Mesendoderm (in vitro differentiated cells): ENCODE measurements around the gene AJM1.
"Not testable (repeated sequence)": the region's sequence is repeated elsewhere in the genome, so short reads cannot be mapped to it uniquely, and the experiment has no call there.

ENCODE experiments used
- DNase-seq: peaks from one replicate; pipeline ENCODE4 v3.0.0; 2013
- H2AK5ac ChIP-seq: 2 replicates; pipeline ENCODE4 v1.6.1; 2013; ENCODE audit warnings: low read length, inconsistent platforms
- H2BK120ac ChIP-seq: 2 replicates; pipeline ENCODE4 v1.6.1; 2013; ENCODE audit warnings: low read depth, mild to moderate bottlenecking, low read length, moderate library complexity, mixed read lengths
- H2BK15ac ChIP-seq: replicated peaks from 2 replicates; pipeline ENCODE4 v1.6.1; 2013; ENCODE audit warnings: low read depth, mild to moderate bottlenecking, moderate library complexity
- H2BK5ac ChIP-seq: 2 replicates; pipeline ENCODE4 v1.6.1; 2013; ENCODE audit warnings: low read length, inconsistent platforms
- H3K18ac ChIP-seq: 2 replicates; pipeline ENCODE4 v1.6.1; 2013; ENCODE audit warnings: mild to moderate bottlenecking, low read length, mixed read lengths
- H3K23ac ChIP-seq: one replicate; pipeline ENCODE4 v1.6.1; 2013; ENCODE audit warnings: low read length
- H3K27ac ChIP-seq: 2 replicates; pipeline ENCODE4 v1.5.1; 2013; ENCODE audit warnings: low read depth, mild to moderate bottlenecking, inconsistent platforms, low read length, moderate library complexity
- H3K27me3 ChIP-seq: 2 replicates; pipeline ENCODE4 v1.6.1; 2013; ENCODE audit warnings: low read length, control low read depth, mild to moderate bottlenecking, inconsistent platforms; ENCODE audit not compliant: insufficient read depth, poor library complexity
- H3K36me3 ChIP-seq: 2 replicates; pipeline ENCODE4 v1.6.1; 2013; ENCODE audit warnings: low read length, inconsistent platforms; ENCODE audit not compliant: control insufficient read depth, insufficient read depth
- H3K4ac ChIP-seq: one replicate; pipeline ENCODE4 v1.6.1; 2013; ENCODE audit warnings: low read depth, mild to moderate bottlenecking, low read length, moderate library complexity
- H3K4me1 ChIP-seq: 2 replicates; pipeline ENCODE4 v1.6.1; 2013; ENCODE audit warnings: low read depth, low read length, inconsistent platforms; ENCODE audit not compliant: control insufficient read depth
- H3K4me2 ChIP-seq: 2 replicates; pipeline ENCODE4 v1.6.1; 2013; ENCODE audit warnings: low read length
- H3K4me3 ChIP-seq: 2 replicates; pipeline ENCODE4 v1.5.1; 2013; ENCODE audit warnings: mild to moderate bottlenecking, low read length
- H3K56ac ChIP-seq: one replicate; pipeline ENCODE4 v1.6.1; 2013; ENCODE audit warnings: low read length
- H3K79me1 ChIP-seq: 2 replicates; pipeline ENCODE4 v1.6.1; 2013; ENCODE audit warnings: low read length, inconsistent platforms
- H3K79me2 ChIP-seq: 2 replicates; pipeline ENCODE4 v1.6.1; 2013; ENCODE audit warnings: mild to moderate bottlenecking, low read length; ENCODE audit not compliant: control insufficient read depth, insufficient read depth
- H3K9ac ChIP-seq: 2 replicates; pipeline ENCODE4 v1.6.1; 2013; ENCODE audit warnings: low read length, inconsistent platforms
- H4K5ac ChIP-seq: one replicate; pipeline ENCODE4 v1.6.1; 2013; ENCODE audit warnings: low read length
- H4K8ac ChIP-seq: one replicate; pipeline ENCODE4 v1.6.1; 2013; ENCODE audit warnings: low read depth, mild to moderate bottlenecking, control low read depth, low read length, moderate library complexity
- WGBS: extraction: QIAGEN DNeasy Blood & Tissue Kit; methylation state at CpG from one replicate; pipeline ENCODE4 v1.1.7; 2013; ENCODE audit warnings: low lambda C conversion rate, missing lambda C conversion rate; ENCODE audit not compliant: insufficient coverage; ENCODE audit errors: extremely low coverage; 5-methylcytosine and 5-hydroxymethylcytosine counted together

Gene AJM1

GRCh38 chr9:136796775-136797347 lies 45.4 kb upstream of the AJM1 start:
- H2BK120ac ChIP-seq, H4K5ac ChIP-seq, H3K4ac ChIP-seq, H3K79me1 ChIP-seq, H3K4me1 ChIP-seq, H3K4me3 ChIP-seq, H3K36me3 ChIP-seq, H2AK5ac ChIP-seq, H3K4me2 ChIP-seq, H3K18ac ChIP-seq, H3K23ac ChIP-seq, H2BK5ac ChIP-seq, H3K9ac ChIP-seq, H3K27me3 ChIP-seq, H3K79me2 ChIP-seq, H4K8ac ChIP-seq, H2BK15ac ChIP-seq: not testable (repeated sequence)
- peak; percentile 89 for DNase-seq
- peak overlapping the region; percentile 43 for H3K27ac ChIP-seq
- WGBS = no CpG with 5 or more reads among the region's 10 CpGs
- H3K56ac ChIP-seq = peak overlapping the region; percentile 64

DNA sequence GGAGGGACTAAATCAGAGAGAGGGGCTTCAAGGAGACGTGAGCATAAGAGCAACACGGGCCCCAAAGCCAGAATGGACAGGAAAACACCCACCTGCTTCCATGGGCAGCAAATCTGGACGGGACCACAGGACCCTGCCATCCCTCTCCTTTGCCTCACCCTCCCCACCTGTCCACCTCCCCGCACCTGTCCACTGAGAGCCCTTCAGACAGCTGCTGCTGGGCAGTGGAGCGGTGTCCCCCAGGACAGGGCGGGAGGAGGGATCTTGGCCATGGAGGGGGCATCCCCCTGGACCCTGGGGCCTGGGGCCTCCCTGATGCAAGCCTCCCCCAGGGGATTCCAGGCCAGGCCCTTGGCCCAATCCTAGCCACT lies 43.6 kb upstream of the AJM1 start:
- Histone ChIP-seq H3K79me2 (no peaks in the 10 kb centered on the region), H2AK5ac (no peak overlapping the region), H2BK5ac (no peak overlapping the region), H3K9ac (no peak overlapping the region), H3K56ac (no peak overlapping the region), H3K27me3 (no peaks in the 10 kb centered on the region), H2BK120ac (no peak overlapping the region), H3K36me3 (no peaks in the 10 kb centered on the region), H4K8ac (no peak overlapping the region), H2BK15ac (no peak overlapping the region), H3K23ac (no peak overlapping the region), H3K4ac (no peak overlapping the region), H3K4me1 (peaks cover 8% of the 10 kb centered on the region), H3K18ac (no peak overlapping the region), H3K4me3 (no peak overlapping the region), H3K27ac (no peak overlapping the region), H3K79me1 (no peaks in the 10 kb centered on the region), H4K5ac (no peak overlapping the region), H3K4me2 (no peak overlapping the region)
- no peak for DNase-seq
- WGBS = no CpG with 5 or more reads among the region's 6 CpGs

DNA sequence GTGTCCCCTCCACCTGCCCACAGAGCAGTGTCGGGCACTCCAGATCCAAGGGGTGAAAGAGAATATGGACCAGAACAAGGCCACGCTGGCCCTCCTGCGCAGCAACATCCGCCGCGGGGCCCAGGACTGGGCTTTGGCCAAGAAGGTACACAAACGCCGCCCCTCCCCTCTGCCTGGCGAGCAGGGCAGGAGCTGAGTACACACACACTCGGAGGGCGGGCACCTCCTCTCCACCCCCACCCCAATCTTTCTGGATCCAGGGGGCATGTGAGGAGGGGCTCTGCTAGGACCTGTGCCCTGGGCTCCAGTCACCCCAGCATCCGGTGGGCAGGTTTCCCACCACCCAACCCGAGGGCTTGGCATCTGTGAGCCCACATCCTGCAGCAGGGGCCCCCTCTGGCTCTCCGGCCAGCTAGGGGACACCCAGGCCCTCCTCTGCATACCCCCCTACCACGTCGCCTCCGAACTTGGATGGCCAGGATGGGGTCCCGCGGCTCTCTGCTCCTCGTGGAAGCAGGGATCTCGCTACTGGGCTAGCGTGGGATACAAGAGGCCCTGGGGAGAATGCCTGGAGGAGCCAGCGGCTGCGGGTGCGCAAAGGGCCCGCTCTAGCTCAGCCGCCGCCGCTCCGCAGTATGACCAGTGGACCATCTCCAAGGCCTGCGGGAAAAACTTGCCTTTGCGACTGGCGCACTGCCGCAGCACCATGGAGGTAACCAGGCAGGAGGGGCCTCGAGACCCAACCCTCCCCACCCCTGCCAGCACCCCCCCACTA lies 43.0 kb upstream of the AJM1 start:
- H2BK15ac ChIP-seq = no peak overlapping the region
- H3K4ac ChIP-seq = no peak overlapping the region
- H4K5ac ChIP-seq = no peak overlapping the region
- peaks cover 8% of the 10 kb centered on the region for H3K4me1 ChIP-seq
- no peak overlapping the region for H3K23ac ChIP-seq
- no peak overlapping the region for H3K27ac ChIP-seq
- no peak overlapping the region for H3K56ac ChIP-seq
- no peak overlapping the region for H4K8ac ChIP-seq
- H3K27me3 ChIP-seq = no peaks in the 10 kb centered on the region
- no peak overlapping the region for H3K4me2 ChIP-seq
- H2BK5ac ChIP-seq = no peak overlapping the region
- H2BK120ac ChIP-seq = no peak overlapping the region
- H3K9ac ChIP-seq = no peak overlapping the region
- WGBS = no CpG with 5 or more reads among the region's 35 CpGs
- DNase-seq = no peak
- no peak overlapping the region for H3K4me3 ChIP-seq
- H3K79me1 ChIP-seq = no peaks in the 10 kb centered on the region
- no peaks in the 10 kb centered on the region for H3K79me2 ChIP-seq
- no peak overlapping the region for H2AK5ac ChIP-seq
- no peaks in the 10 kb centered on the region for H3K36me3 ChIP-seq
- no peak overlapping the region for H3K18ac ChIP-seq

- Histone ChIP-seq H3K23ac (no peak overlapping the region), H3K4me2 (peak overlapping the region; percentile 87), H2BK15ac (no peak overlapping the region), H3K56ac (peak overlapping the region; percentile 77), H3K79me2 (no peaks in the 10 kb centered on the region), H4K8ac (no peak overlapping the region), H3K79me1 (no peaks in the 10 kb centered on the region), H4K5ac (no peak overlapping the region), H3K27me3 (no peaks in the 10 kb centered on the region), H3K18ac (no peak overlapping the region), H3K4me1 (peaks cover 8% of the 10 kb centered on the region), H2BK120ac (no peak overlapping the region), H2AK5ac (no peak overlapping the region), H3K4ac (no peak overlapping the region), H3K27ac (no peak overlapping the region), H3K36me3 (no peaks in the 10 kb centered on the region), H2BK5ac (no peak overlapping the region), H3K9ac (peak overlapping the region; percentile 57), H3K4me3 (peak overlapping the region; percentile 32)
- peak; percentile 92 for DNase-seq
- WGBS = no CpG with 5 or more reads among the region's 63 CpGs
Measured at GRCh38 chr9:136799854-136800657, 42.2 kb upstream of the AJM1 start.

DNA sequence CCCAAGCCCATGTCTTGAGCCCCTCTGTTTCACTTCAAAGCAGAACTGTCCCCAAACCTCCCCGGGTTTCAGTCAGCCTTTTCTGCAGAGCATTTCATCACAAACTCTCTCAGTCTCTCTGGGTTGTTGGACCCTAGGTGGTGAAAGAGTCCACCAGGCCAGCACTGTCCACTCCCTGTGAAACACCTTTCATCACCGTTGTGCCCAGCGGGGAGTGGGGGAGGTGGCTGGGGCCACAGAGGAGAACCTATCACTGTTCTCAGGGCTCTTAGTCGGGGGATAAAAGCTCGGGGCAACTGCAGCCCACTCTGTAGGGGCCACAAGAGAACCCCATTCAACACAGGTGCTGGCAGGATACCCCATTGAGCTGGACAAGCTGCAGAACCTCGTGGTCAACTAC lies 40.0 kb upstream of the AJM1 start:
- H3K56ac ChIP-seq = no peak overlapping the region
- no peak overlapping the region for H2BK15ac ChIP-seq
- H3K79me2 ChIP-seq = no peaks in the 10 kb centered on the region
- H4K8ac ChIP-seq = no peak overlapping the region
- DNase-seq = no peak
- H3K23ac ChIP-seq = no peak overlapping the region
- H2BK120ac ChIP-seq = no peak overlapping the region
- no peak overlapping the region for H3K18ac ChIP-seq
- H3K27ac ChIP-seq = no peak overlapping the region
- WGBS = no CpG with 5 or more reads among the region's 6 CpGs
- no peak overlapping the region for H4K5ac ChIP-seq
- no peak overlapping the region for H3K4ac ChIP-seq
- no peaks in the 10 kb centered on the region for H3K36me3 ChIP-seq
- H3K27me3 ChIP-seq = no peaks in the 10 kb centered on the region
- no peak overlapping the region for H3K4me3 ChIP-seq
- H2AK5ac ChIP-seq = no peak overlapping the region
- no peaks in the 10 kb centered on the region for H3K79me1 ChIP-seq
- H2BK5ac ChIP-seq = no peak overlapping the region
- H3K4me2 ChIP-seq = no peak overlapping the region
- H3K4me1 ChIP-seq = peaks cover 1% of the 10 kb centered on the region
- no peak overlapping the region for H3K9ac ChIP-seq
